ENCODE data around the gene PALB2. TPM values are rescaled to one million over a fixed set of nuclear protein-coding genes. Genes with fewer than 3 reads are reported as not detected.
"Not testable (repeated sequence)": the region's sequence is repeated elsewhere in the genome, so short reads cannot be mapped to it uniquely, and the experiment has no call there.

PALB2 gene
- total RNA-seq, 2 experiments from 2014 or later = 3.8 to 5.1 TPM

DNA sequence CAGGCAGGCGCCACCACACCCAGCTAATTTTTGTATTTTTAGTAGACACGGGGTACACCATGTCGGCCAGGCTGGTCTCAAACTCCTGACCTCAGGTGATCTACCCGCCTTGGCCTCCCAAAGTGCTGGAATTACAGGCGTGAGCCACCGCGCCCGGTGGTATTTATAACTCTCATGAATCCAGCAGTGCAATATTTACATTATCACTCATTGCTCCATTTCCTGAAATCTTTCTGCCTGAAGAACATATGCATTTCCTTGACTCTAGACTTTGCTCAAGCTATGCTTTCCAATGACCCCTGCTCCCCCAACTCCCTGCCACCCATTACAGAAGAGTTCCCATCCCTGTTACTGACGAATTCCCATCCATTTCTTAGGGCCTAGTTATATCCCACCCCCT, 25.3 kb downstream of the PALB2 start:
- Histone ChIP-seq H3K4me3 (ENCODE audit: low read length) (no peak overlapping the region), H3K27me3 (ENCODE audit: control insufficient read depth in 1 of 2, insufficient read depth in 2 of 2, low read length in 2 of 2) (no peaks in the 10 kb centered on the region), H3K36me3 (ENCODE audit: insufficient read depth, low read length) (peaks cover 17% of the 10 kb centered on the region), H3K4me1 (ENCODE audit: insufficient read depth, low read length) (no peaks in the 10 kb centered on the region), H3K9me3 (ENCODE audit: control insufficient read depth in 1 of 2, insufficient read depth in 1 of 2, low read length in 2 of 2) (no peaks in the 10 kb centered on the region), H3K27ac (ENCODE audit: low read depth in 1 of 2, low read length in 2 of 2) (no peak overlapping the region)
- Mint-ChIP-seq H3K27me3 (no peaks in the 10 kb centered on the region), H3K4me3 (no peak overlapping the region), H3K36me3 (ENCODE audit: low read depth) (peaks cover 54% of the 10 kb centered on the region), H3K9me3 (no peaks in the 10 kb centered on the region), H3K27ac (no peak overlapping the region), H3K4me1 (ENCODE audit: low read depth) (no peaks in the 10 kb centered on the region)
- intact Hi-C loops (cut with DNase I, micrococcal nuclease) = no loop called here
- DNase-seq (no peak), ATAC-seq (ENCODE audit: poor library complexity) (no peak)
- TF ChIP-seq, protein P1, sequence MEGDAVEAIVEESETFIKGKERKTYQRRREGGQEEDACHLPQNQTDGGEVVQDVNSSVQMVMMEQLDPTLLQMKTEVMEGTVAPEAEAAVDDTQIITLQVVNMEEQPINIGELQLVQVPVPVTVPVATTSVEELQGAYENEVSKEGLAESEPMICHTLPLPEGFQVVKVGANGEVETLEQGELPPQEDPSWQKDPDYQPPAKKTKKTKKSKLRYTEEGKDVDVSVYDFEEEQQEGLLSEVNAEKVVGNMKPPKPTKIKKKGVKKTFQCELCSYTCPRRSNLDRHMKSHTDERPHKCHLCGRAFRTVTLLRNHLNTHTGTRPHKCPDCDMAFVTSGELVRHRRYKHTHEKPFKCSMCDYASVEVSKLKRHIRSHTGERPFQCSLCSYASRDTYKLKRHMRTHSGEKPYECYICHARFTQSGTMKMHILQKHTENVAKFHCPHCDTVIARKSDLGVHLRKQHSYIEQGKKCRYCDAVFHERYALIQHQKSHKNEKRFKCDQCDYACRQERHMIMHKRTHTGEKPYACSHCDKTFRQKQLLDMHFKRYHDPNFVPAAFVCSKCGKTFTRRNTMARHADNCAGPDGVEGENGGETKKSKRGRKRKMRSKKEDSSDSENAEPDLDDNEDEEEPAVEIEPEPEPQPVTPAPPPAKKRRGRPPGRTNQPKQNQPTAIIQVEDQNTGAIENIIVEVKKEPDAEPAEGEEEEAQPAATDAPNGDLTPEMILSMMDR (IDR thresholded peaks at IDR 0.05) = no peak
- POLR2A ChIA-PET = no interaction called here
- CTCF ChIA-PET = no interaction called here

DNA sequence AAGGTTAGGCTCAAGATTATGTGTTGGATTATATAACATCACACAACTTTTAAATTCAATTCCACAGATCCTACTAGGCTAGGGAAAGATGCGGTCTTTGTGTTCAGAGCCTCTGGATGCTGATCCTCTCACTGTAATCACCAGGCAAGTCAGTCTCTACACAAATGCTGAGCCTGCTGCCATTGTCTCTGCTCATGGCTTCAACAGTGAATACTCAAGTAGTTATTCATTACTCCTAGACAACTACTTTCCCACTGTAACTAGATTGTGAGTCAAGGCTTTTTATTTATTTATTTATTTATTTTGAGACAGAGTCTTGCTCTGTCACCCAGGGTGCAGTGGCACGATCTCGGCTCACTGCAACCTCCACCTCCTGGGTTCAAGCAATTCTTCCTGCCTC, 29.2 kb downstream of the PALB2 start:
- Histone ChIP-seq H3K4me1 (ENCODE audit: insufficient read depth, low read length) (no peaks in the 10 kb centered on the region), H3K9me3 (ENCODE audit: control insufficient read depth in 1 of 2, insufficient read depth in 1 of 2, low read length in 2 of 2) (no peaks in the 10 kb centered on the region), H3K27me3 (ENCODE audit: control insufficient read depth in 1 of 2, insufficient read depth in 2 of 2, low read length in 2 of 2) (no peaks in the 10 kb centered on the region), H3K36me3 (ENCODE audit: insufficient read depth, low read length) (peaks cover 19% of the 10 kb centered on the region), H3K27ac (ENCODE audit: low read depth in 1 of 2, low read length in 2 of 2) (no peak overlapping the region), H3K4me3 (ENCODE audit: low read length) (no peak overlapping the region)
- Mint-ChIP-seq H3K27me3 (no peaks in the 10 kb centered on the region), H3K9me3 (no peaks in the 10 kb centered on the region), H3K4me1 (ENCODE audit: low read depth) (no peaks in the 10 kb centered on the region), H3K36me3 (ENCODE audit: low read depth) (peaks cover 33% of the 10 kb centered on the region), H3K27ac (no peak overlapping the region), H3K4me3 (no peak overlapping the region)
- TF ChIP-seq, protein P1 (IDR thresholded peaks at IDR 0.05) = no peak
- POLR2A ChIA-PET = no interaction called here
- CTCF ChIA-PET = no interaction called here
- intact Hi-C loops (cut with DNase I, micrococcal nuclease) = no loop called here
- no peak for ATAC-seq (ENCODE audit: poor library complexity)
- no peak for DNase-seq

DNA sequence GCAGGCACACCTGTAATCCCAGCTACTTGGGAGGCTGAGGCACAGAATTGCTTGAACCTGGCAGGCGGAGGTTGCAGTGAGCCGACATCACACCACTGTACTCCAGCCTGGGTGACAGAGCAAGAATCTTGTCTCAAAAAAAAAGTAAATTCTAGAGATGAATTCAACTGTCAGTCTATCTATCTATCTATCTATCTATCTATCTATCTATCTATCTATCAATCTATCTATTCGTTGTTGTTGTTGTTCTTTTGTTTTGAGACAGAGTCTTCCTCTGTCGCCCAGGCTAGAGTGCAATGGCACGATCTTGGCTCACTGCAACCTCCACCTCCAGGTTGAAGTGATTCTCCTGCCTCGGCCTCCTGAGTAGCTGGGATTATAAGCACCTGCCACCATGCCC, 30.2 kb downstream of the PALB2 start:
- H3K9me3 Mint-ChIP-seq; H3K27me3 Mint-ChIP-seq; H3K27me3 ChIP-seq (ENCODE audit: control insufficient read depth in 1 of 2, insufficient read depth in 2 of 2, low read length in 2 of 2); H3K27ac ChIP-seq (ENCODE audit: low read depth in 1 of 2, low read length in 2 of 2); POLR2A ChIA-PET; ATAC-seq (ENCODE audit: poor library complexity); intact Hi-C loops (cut with DNase I, micrococcal nuclease); H3K9me3 ChIP-seq (ENCODE audit: control insufficient read depth in 1 of 2, insufficient read depth in 1 of 2, low read length in 2 of 2); H3K4me1 ChIP-seq (ENCODE audit: insufficient read depth, low read length); H3K4me3 ChIP-seq (ENCODE audit: low read length); H3K4me3 Mint-ChIP-seq; CTCF ChIA-PET; DNase-seq; H3K4me1 Mint-ChIP-seq (ENCODE audit: low read depth); H3K27ac Mint-ChIP-seq: not testable (repeated sequence)
- peaks cover 18% of the 10 kb centered on the region for H3K36me3 ChIP-seq (ENCODE audit: insufficient read depth, low read length)
- peaks cover 31% of the 10 kb centered on the region for H3K36me3 Mint-ChIP-seq (ENCODE audit: low read depth)

DNA sequence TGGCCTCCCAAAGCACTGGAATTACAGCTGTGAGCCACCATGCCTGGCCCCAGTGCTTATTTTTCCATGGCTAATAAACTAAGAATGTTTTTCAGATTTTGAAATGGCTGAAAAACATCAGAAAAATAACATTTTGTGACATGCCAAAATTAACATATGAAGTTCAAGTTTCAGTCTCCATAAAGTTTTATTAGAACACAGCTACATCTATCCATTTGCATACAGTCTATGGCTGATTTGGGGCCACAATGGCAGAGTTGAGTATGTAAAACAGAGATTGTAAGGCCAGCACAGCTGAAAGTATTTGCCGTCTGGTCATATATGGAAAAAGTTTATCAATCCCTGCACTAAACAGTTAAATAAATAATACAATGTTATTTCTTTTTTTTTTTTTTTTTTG, 31.2 kb downstream of the PALB2 start:
- ATAC-seq (ENCODE audit: poor library complexity) (no peak), DNase-seq (no peak)
- H3K27me3 ChIP-seq (ENCODE audit: control insufficient read depth in 1 of 2, insufficient read depth in 2 of 2, low read length in 2 of 2) = no peaks in the 10 kb centered on the region
- no peaks in the 10 kb centered on the region for H3K27me3 Mint-ChIP-seq
- no peak overlapping the region for H3K27ac ChIP-seq (ENCODE audit: low read depth in 1 of 2, low read length in 2 of 2)
- no peak overlapping the region for H3K4me3 Mint-ChIP-seq
- no peaks in the 10 kb centered on the region for H3K9me3 ChIP-seq (ENCODE audit: control insufficient read depth in 1 of 2, insufficient read depth in 1 of 2, low read length in 2 of 2)
- CTCF ChIA-PET = no interaction called here
- H3K27ac Mint-ChIP-seq = no peak overlapping the region
- no peaks in the 10 kb centered on the region for H3K9me3 Mint-ChIP-seq
- peaks cover 36% of the 10 kb centered on the region for H3K36me3 Mint-ChIP-seq (ENCODE audit: low read depth)
- H3K4me1 Mint-ChIP-seq (ENCODE audit: low read depth) = no peaks in the 10 kb centered on the region
- H3K4me3 ChIP-seq (ENCODE audit: low read length) = no peak overlapping the region
- intact Hi-C loops (cut with DNase I, micrococcal nuclease) = no loop called here
- H3K36me3 ChIP-seq (ENCODE audit: insufficient read depth, low read length) = peaks cover 18% of the 10 kb centered on the region
- TF ChIP-seq, protein P1 (IDR thresholded peaks at IDR 0.05) = no peak
- no peaks in the 10 kb centered on the region for H3K4me1 ChIP-seq (ENCODE audit: insufficient read depth, low read length)
- POLR2A ChIA-PET = no interaction called here

All from CD4-positive, alpha-beta T cell (primary cell).